Left ventricle myocardium inferior (tissue), 1 donor: ENCODE results near the gene CCT7. TPM values are rescaled to one million over a fixed set of nuclear protein-coding genes. Genes with fewer than 3 reads are reported as not detected.

ENCODE experiments used
- DNase-seq: peaks from one replicate; pipeline ENCODE4 v3.0.0-alpha.2; 2020
- H3K27ac ChIP-seq: fragments of 200-600 bp; replicated peaks from 2 replicates; pipeline ENCODE4 v1.8.0; 2021
- H3K27me3 ChIP-seq: fragments of 200-600 bp; 2 replicates; pipeline ENCODE4 v1.8.0; 2021; ENCODE audit warnings: low read depth
- H3K36me3 ChIP-seq: fragments of 200-600 bp; 2 replicates; pipeline ENCODE4 v1.8.0; 2021
- H3K4me1 ChIP-seq: fragments of 200-600 bp; 2 replicates; pipeline ENCODE4 v1.8.0; 2021
- H3K4me3 ChIP-seq: fragments of 200-600 bp; 2 replicates; pipeline ENCODE4 v1.8.0; 2021; ENCODE audit warnings: mild to moderate bottlenecking, moderate library complexity
- H3K9me3 ChIP-seq: fragments of 200-600 bp; replicated peaks from 2 replicates; pipeline ENCODE4 v1.8.0; 2021
- CTCF ChIP-seq: fragments of 200-600 bp; IDR thresholded peaks from 2 replicates; pipeline ENCODE4 v1.8.0; 2021; ENCODE audit warnings: antibody characterized with exemption, mild to moderate bottlenecking, borderline replicate concordance
- intact Hi-C: fragments of 100-400 bp; cut with micrococcal nuclease; formaldehyde crosslinking; loops from one replicate; pipeline ENCODE4 v1.11.0; 2022
- total RNA-seq: library from RNA; stranded (reverse); fragmentation: NEBNext Ultra II Directional; extraction: Animal tissue kit (Norgen Biotek cat#: 25700); gene quantifications from one replicate; pipeline ENCODE4 v1.2.1, GENCODE V29; 2021
- donor health status: DM: no; HTN: yes; CAD: no; lungs with severe emphysema.

Gene CCT7
- total RNA-seq, 1 donor from 2014 or later = 197 TPM

GRCh38 chr2:73285159-73285739, 51.1 kb downstream of the CCT7 start:
- Histone ChIP-seq H3K27ac (no peak overlapping the region), H3K4me3 (peak overlapping the region; percentile 79), H3K9me3 (no peaks in the 10 kb centered on the region), H3K27me3 (peaks cover 68% of the 10 kb centered on the region), H3K36me3 (no peaks in the 10 kb centered on the region), H3K4me1 (peaks cover 19% of the 10 kb centered on the region)
- no peak for DNase-seq
- intact Hi-C loops = no loop called here
- TF ChIP-seq CTCF = no peak

DNA sequence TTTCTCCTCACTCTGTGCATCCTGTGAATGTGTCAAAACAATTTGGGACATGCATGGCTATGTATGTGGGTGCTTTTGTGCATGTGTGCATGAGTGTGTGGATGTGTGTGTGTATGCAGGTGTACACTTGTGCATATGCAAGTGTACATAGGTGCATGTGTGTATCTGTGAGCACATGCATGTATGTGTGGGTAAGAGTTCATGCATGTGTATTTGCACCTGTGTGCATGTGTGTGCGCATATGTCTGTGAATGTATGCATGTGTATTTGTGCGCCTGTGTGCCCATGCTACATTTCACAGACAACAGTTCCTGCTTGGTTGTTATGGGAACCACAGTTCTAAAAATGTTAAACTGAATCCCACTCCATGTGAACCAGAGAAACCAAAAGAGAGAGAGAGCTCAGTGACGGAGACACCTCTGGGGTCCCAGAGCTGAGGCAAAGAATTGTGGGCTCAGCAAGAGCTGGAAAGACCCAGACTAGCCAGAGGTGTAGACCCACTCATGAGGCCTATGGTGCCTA, 52.1 kb downstream of the CCT7 start:
- intact Hi-C loops = no loop called here
- DNase-seq = no peak
- Histone ChIP-seq H3K27me3 (peaks cover 77% of the 10 kb centered on the region), H3K36me3 (no peaks in the 10 kb centered on the region), H3K27ac (no peak overlapping the region), H3K4me3 (no peak overlapping the region), H3K4me1 (peaks cover 23% of the 10 kb centered on the region), H3K9me3 (no peaks in the 10 kb centered on the region)
- no peak for TF ChIP-seq CTCF

GRCh38 chr2:73289304-73289703, 55.2 kb downstream of the CCT7 start:
- Histone ChIP-seq H3K9me3 (no peaks in the 10 kb centered on the region), H3K4me1 (peaks cover 39% of the 10 kb centered on the region), H3K27ac (no peak overlapping the region), H3K27me3 (peaks cover 100% of the 10 kb centered on the region), H3K4me3 (no peak overlapping the region), H3K36me3 (no peaks in the 10 kb centered on the region)
- intact Hi-C loops = no loop called here
- no peak for DNase-seq
- TF ChIP-seq CTCF = no peak

DNA sequence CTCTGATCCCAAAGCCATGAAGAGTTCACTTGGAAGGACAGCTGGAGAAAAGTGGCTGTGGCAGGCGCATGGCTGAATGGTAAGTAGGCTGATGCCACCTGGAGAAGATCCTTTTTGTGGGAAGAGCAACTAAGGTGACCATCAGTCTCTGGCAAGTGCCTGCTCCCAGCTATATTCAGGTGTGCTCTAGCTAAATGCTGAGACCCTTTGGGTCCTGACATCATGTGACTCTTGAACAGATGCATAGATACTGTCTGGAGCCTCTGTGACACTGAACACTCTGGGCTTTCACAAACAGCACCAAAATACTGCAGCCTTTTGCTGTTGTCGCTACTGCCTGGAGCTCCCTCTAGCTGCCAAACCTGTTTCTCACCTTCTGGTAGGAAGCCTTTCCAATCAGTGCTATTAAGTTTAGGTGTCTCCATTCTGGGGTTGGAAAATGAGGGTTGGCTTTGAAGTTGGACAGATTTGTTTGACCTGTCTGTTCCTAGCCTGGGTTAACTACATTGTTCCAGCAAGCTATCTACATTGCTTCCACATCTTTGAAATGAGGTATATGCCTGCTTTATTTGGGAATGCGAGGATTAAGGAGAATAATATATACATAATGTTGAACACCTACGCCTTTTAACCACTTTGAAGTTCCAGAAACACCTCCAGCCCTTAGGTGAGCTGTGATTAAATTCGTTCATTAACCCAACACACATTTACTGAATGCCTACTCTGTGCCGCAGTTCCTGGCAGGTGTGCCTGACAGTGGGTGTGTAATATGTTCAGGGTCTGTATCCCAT, 56.1 kb downstream of the CCT7 start:
- Histone ChIP-seq H3K4me1 (peaks cover 30% of the 10 kb centered on the region), H3K36me3 (no peaks in the 10 kb centered on the region), H3K9me3 (no peaks in the 10 kb centered on the region), H3K27ac (no peak overlapping the region), H3K4me3 (no peak overlapping the region), H3K27me3 (peaks cover 100% of the 10 kb centered on the region)
- intact Hi-C loops = no loop called here
- DNase-seq = no peak
- TF ChIP-seq CTCF = peak; percentile 44

- no peak for TF ChIP-seq CTCF
- DNase-seq = no peak
- Histone ChIP-seq H3K36me3 (no peaks in the 10 kb centered on the region), H3K27me3 (peaks cover 100% of the 10 kb centered on the region), H3K4me3 (peak overlapping the region; percentile 44), H3K27ac (no peak overlapping the region), H3K4me1 (peaks cover 29% of the 10 kb centered on the region), H3K9me3 (no peaks in the 10 kb centered on the region)
- intact Hi-C loops = no loop called here
These were observed 57.0 kb downstream of the CCT7 start for GRCh38 chr2:73291093-73291460.
